SU-DHL-6 (cell line): Measurements from ENCODE around the gene CEP78.

ENCODE experiments used
- H2AFZ ChIP-seq: fragments of 200-600 bp; sonication (generic); 2 replicates; pipeline ENCODE4 v1.6.1; 2014; ENCODE audit warnings: low read depth, mild to moderate bottlenecking, moderate library complexity, mixed read lengths, antibody characterized with exemption, low read length; ENCODE audit not compliant: severe bottlenecking
- H3F3A ChIP-seq: fragments of 200-600 bp; shearing (Covaris generic); 2 replicates; pipeline ENCODE4 v1.6.0; 2016; ENCODE audit warnings: antibody characterized with exemption, mild to moderate bottlenecking; ENCODE audit not compliant: insufficient read depth
- H3K27ac ChIP-seq: fragments of 200-600 bp; sonication (generic); 2 replicates; pipeline ENCODE4 v1.5.1; 2016; ENCODE audit warnings: low read depth, mild to moderate bottlenecking, low read length, moderate library complexity, mixed read lengths
- H3K27me3 ChIP-seq: fragments of 200-600 bp; sonication (generic), shearing (Covaris generic); 2 replicates; pipeline ENCODE4 v1.6.0; 2014; ENCODE audit warnings: mild to moderate bottlenecking, low read length
- H3K36me3 ChIP-seq: fragments of 200-600 bp; sonication (generic); 2 replicates; pipeline ENCODE4 v1.6.1; 2014; ENCODE audit warnings: mild to moderate bottlenecking, low read length, mixed read lengths
- H3K4me2 ChIP-seq: fragments of 300-600, 200-600 bp; shearing (Covaris generic), sonication (generic); 2 replicates; pipeline ENCODE4 v1.6.0; 2014; ENCODE audit warnings: low read length, low read depth, mild to moderate bottlenecking; ENCODE audit not compliant: poor library complexity, severe bottlenecking
- H3K4me3 ChIP-seq: fragments of 200-600 bp; sonication (generic); 2 replicates; pipeline ENCODE4 v1.5.1; 2014; ENCODE audit warnings: antibody characterized with exemption, low read length, mild to moderate bottlenecking, mixed read lengths; ENCODE audit not compliant: insufficient read depth, poor library complexity, severe bottlenecking
- H3K79me2 ChIP-seq: fragments of 200-600 bp; sonication (generic); 2 replicates; pipeline ENCODE4 v1.6.1; 2014; ENCODE audit warnings: mild to moderate bottlenecking, low read length, moderate library complexity; ENCODE audit not compliant: insufficient read depth
- H3K9ac ChIP-seq: fragments of 200-600 bp; sonication (generic); 2 replicates; pipeline ENCODE4 v1.7.0; 2014; ENCODE audit warnings: mild to moderate bottlenecking, low read length
- H3K9me2 ChIP-seq: fragments of 200-600 bp; sonication (generic); replicated peaks from 2 replicates; pipeline ENCODE4 v1.6.1; 2014; ENCODE audit warnings: low read length; ENCODE audit not compliant: insufficient read depth
- H3K9me3 ChIP-seq: fragments of 200-600 bp; sonication (generic); 2 replicates; pipeline ENCODE4 v1.6.1; 2014; ENCODE audit warnings: low read length, mixed read lengths; ENCODE audit not compliant: insufficient read depth
- H4K20me1 ChIP-seq: fragments of 200-600 bp; sonication (generic); 2 replicates; pipeline ENCODE4 v1.6.1; 2014; ENCODE audit warnings: low read depth, mild to moderate bottlenecking, antibody characterized with exemption, low read length, moderate library complexity, mixed read lengths
- CTCF ChIP-seq: fragments of 200-600 bp; sonication (generic); IDR thresholded peaks from one replicate; pipeline ENCODE4 v1.5.1; 2017; ENCODE audit warnings: antibody characterized with exemption, mild to moderate bottlenecking, low read length, moderate library complexity; ENCODE audit not compliant: insufficient read depth, poor library complexity, severe bottlenecking
- EZH2phosphoT487 ChIP-seq: fragments of 200-600 bp; sonication (generic), shearing (Covaris generic); conservative IDR thresholded peaks from 2 replicates; pipeline ENCODE4 v1.6.1; 2018; ENCODE audit warnings: mild to moderate bottlenecking, antibody characterized with exemption, low read length, moderate library complexity, mixed read lengths

CEP78 gene

DNA sequence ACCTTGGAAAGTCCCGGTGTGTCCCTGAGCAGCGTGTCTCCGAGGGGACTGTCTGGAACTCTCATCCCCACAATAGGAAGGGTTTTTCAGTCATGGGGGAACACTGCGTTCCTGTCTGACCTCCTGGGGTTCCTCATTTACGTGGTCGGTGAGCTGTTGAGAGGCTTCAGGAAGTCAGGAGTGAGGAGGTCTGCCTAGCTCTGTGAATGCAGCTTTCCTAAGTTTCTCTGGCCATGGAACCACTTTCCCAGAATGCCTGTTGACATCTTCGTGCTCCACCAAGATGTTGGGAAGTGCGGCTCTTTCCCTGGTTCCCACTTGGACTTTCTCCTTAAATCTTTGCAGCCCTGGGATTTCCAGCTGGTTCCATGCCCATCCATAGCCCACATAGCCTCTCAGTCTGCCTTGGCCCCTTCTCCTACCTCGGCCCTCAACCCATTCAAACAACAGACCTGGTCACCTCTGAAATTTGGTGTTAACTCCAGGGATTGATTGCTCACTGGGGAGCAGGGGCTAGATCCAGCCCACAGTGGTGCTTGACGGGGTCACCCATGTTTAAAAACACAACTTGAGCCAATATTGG, 88.3 kb downstream of the CEP78 start:
- no peaks in the 10 kb centered on the region for H3K9me3 ChIP-seq
- H3K27me3 ChIP-seq = no peaks in the 10 kb centered on the region
- no peaks in the 10 kb centered on the region for H4K20me1 ChIP-seq
- H3F3A ChIP-seq = no peaks in the 10 kb centered on the region
- no peaks in the 10 kb centered on the region for H3K79me2 ChIP-seq
- no peak for TF ChIP-seq CTCF
- TF ChIP-seq EZH2phosphoT487 = no peak
- peaks cover 16% of the 10 kb centered on the region; the same call in 1 of the 2 replicates for H3K36me3 ChIP-seq
- no peaks in the 10 kb centered on the region for H3K9me2 ChIP-seq
- H3K27ac ChIP-seq = no peak overlapping the region
- no peak overlapping the region for H2AFZ ChIP-seq
- H3K4me2 ChIP-seq = no peak overlapping the region
- no peak overlapping the region for H3K9ac ChIP-seq
- H3K4me3 ChIP-seq = no peak overlapping the region

- H2AFZ ChIP-seq = no peak overlapping the region
- H3K4me3 ChIP-seq = no peak overlapping the region
- no peaks in the 10 kb centered on the region for H3K9me3 ChIP-seq
- no peak overlapping the region for H3K9ac ChIP-seq
- no peak for TF ChIP-seq CTCF
- TF ChIP-seq EZH2phosphoT487 = no peak
- no peaks in the 10 kb centered on the region for H3K9me2 ChIP-seq
- no peaks in the 10 kb centered on the region for H3K79me2 ChIP-seq
- H3K27ac ChIP-seq = no peak overlapping the region
- H3K27me3 ChIP-seq = no peaks in the 10 kb centered on the region
- H3F3A ChIP-seq = no peaks in the 10 kb centered on the region
- H4K20me1 ChIP-seq = no peaks in the 10 kb centered on the region
- no peak overlapping the region for H3K4me2 ChIP-seq
- H3K36me3 ChIP-seq = peaks cover 16% of the 10 kb centered on the region; the same call in 1 of the 2 replicates
Measured at GRCh38 chr9:78324682-78325081, 88.8 kb downstream of the CEP78 start.

DNA sequence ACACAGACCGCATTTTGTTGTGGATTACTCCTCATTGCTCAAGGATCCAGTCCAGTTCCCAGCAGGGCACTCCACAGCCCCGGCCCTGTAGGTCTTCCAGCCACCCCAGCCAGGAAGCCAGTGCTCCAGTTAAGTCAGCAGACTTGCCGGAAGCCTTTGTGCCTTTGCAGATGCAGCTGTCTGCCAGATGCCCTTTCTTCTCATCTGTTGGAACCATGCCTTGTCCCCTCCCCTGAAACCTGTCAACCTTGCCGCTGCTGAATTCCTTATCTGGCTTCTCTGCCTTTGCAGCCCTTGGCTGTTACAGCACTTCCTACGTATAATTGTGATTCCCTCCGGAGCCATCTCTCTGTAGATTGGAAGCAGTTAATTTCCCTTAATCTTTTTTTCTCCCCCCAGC, 89.5 kb downstream of the CEP78 start:
- no peaks in the 10 kb centered on the region for H3K79me2 ChIP-seq
- no peaks in the 10 kb centered on the region for H3K27me3 ChIP-seq
- no peak overlapping the region for H3K4me3 ChIP-seq
- peaks cover 16% of the 10 kb centered on the region; the same call in 1 of the 2 replicates for H3K36me3 ChIP-seq
- H2AFZ ChIP-seq = no peak overlapping the region
- H3F3A ChIP-seq = no peaks in the 10 kb centered on the region
- no peak overlapping the region for H3K9ac ChIP-seq
- H3K9me3 ChIP-seq = no peaks in the 10 kb centered on the region
- H3K4me2 ChIP-seq = no peak overlapping the region
- no peaks in the 10 kb centered on the region for H3K9me2 ChIP-seq
- H3K27ac ChIP-seq = no peak overlapping the region
- H4K20me1 ChIP-seq = no peaks in the 10 kb centered on the region
- no peak for TF ChIP-seq EZH2phosphoT487
- TF ChIP-seq CTCF = no peak
